K562 (cell line): ENCODE measurements around the gene PPP1R13L. TPM values are rescaled to one million over a fixed set of nuclear protein-coding genes. Genes with fewer than 3 reads are reported as not detected.

Source experiments
- ATAC-seq: fragments of 200-7000 bp; cut with Tn5 transposase; 3 replicates; pipeline ENCODE4 v1.9.1; 2020; ENCODE audit warnings: moderate library complexity
- BruUV-seq: library from RNA; stranded (reverse); fragments of 400-500 nt; replicated peaks from 2 replicates; lab custom pipeline; 2021; lab: Mats Ljungman, UMichigan
- CTCF ChIA-PET: fragments of 300-600 bp; formaldehyde crosslinking; extraction: SDS; loops from one replicate; lab custom pipeline; 2021; ENCODE audit warnings: low intra/inter-chr PET ratio; lab: Yijun Ruan, JAX
- POLR2A ChIA-PET: fragments of 300-600, 350-650 bp; sonication (Branson Sonifier 250); formaldehyde crosslinking; extraction: SDS; loops from one replicate; lab custom pipeline; 2021; ENCODE audit warnings: antibody characterized with exemption, inconsistent platforms; lab: Yijun Ruan, JAX
- DNase-seq, 4 experiments: peaks; one replicate each; pipeline versions ENCODE4 v3.0.0 to v3.0.0-alpha.2; 2011 to 2018; ENCODE audit warnings: low spot score in 3 of 4, mixed read lengths in 3 of 4; ENCODE audit errors: extremely low read depth in 1 of 4
- FAIRE-seq: peaks from 2 replicates; lab custom pipeline; 2011; peaks lifted over from hg19 to GRCh38; lab: Jason Lieb, UNC
- H2AFZ ChIP-seq: 2 replicates; pipeline ENCODE4 v1.6.0; 2011; ENCODE audit warnings: low read depth, low read length, control low read depth, inconsistent platforms
- H3K27ac ChIP-seq: fragments of 200-600 bp; 3 replicates; pipeline ENCODE4 v1.8.0; 2011; ENCODE audit warnings: low read depth, mild to moderate bottlenecking, control low read depth, inconsistent platforms, low read length, moderate library complexity, mixed read lengths; ENCODE audit errors: extremely low read depth
- H3K27me3 ChIP-seq, 2 experiments: fragments of 300-600 bp in 1 of 2; 2 replicates in 1 of 2; 3 replicates in 1 of 2; pipeline versions ENCODE4 v1.6.0 to v1.8.0; 2011; ENCODE audit warnings: inconsistent platforms in 2 of 2, low read length in 2 of 2, mild to moderate bottlenecking in 1 of 2, mixed read lengths in 1 of 2, moderate library complexity in 1 of 2; ENCODE audit not compliant: control insufficient read depth in 2 of 2, insufficient read depth in 2 of 2
- H3K36me3 ChIP-seq: fragments of 300-600 bp; 3 replicates; pipeline ENCODE4 v1.8.0; 2011; ENCODE audit warnings: mild to moderate bottlenecking, low read length, inconsistent platforms; ENCODE audit not compliant: control insufficient read depth, insufficient read depth
- H3K4me1 ChIP-seq, 2 experiments: fragments of 200-600 bp in 1 of 2; replicated peaks in 1 of 2; 2 replicates in 1 of 2; 3 replicates in 1 of 2; pipeline versions ENCODE4 v1.5.1 to v1.8.0; 2011; ENCODE audit warnings: inconsistent platforms in 2 of 2, low read length in 2 of 2, mild to moderate bottlenecking in 1 of 2, mixed read lengths in 1 of 2, moderate library complexity in 1 of 2; ENCODE audit not compliant: control insufficient read depth in 2 of 2, insufficient read depth in 2 of 2
- H3K4me2 ChIP-seq: 2 replicates; pipeline ENCODE4 v1.6.1; 2011; ENCODE audit warnings: low read length, control low read depth, inconsistent platforms, mixed read lengths; ENCODE audit not compliant: insufficient read depth
- H3K4me3 ChIP-seq: fragments of 200-600 bp; sonication (generic), shearing (Covaris generic); 2 replicates; pipeline ENCODE4 v1.5.1; 2016; ENCODE audit warnings: control low read depth, inconsistent platforms
- H3K79me2 ChIP-seq: fragments of 200-600 bp; 3 replicates; pipeline ENCODE4 v1.8.0; 2011; ENCODE audit warnings: low read length, inconsistent platforms; ENCODE audit not compliant: control insufficient read depth, insufficient read depth
- H3K9ac ChIP-seq, 2 experiments: 2 replicates each; pipeline versions ENCODE4 v1.6.0 to v1.6.1; 2011; ENCODE audit warnings: low read depth in 2 of 2, low read length in 2 of 2, control low read depth in 1 of 2, inconsistent platforms in 1 of 2, mild to moderate bottlenecking in 1 of 2, mixed read lengths in 1 of 2; ENCODE audit not compliant: insufficient read depth in 1 of 2
- H3K9me1 ChIP-seq: one replicate; pipeline ENCODE4 v1.6.0; 2011; ENCODE audit warnings: inconsistent platforms, mild to moderate bottlenecking, low read length, moderate library complexity; ENCODE audit not compliant: control insufficient read depth, insufficient read depth
- H3K9me3 ChIP-seq: replicated peaks from 2 replicates; pipeline ENCODE4 v1.5.1; 2011; ENCODE audit warnings: low read depth, low read length, inconsistent platforms; ENCODE audit not compliant: control insufficient read depth, insufficient read depth
- H4K20me1 ChIP-seq: replicated peaks from 2 replicates; pipeline ENCODE4 v1.6.1; 2011; ENCODE audit warnings: low read length, inconsistent platforms, mixed read lengths; ENCODE audit not compliant: control insufficient read depth, insufficient read depth
- BACH1 ChIP-seq: fragments of 200-800 bp; sonication (Bioruptor generic); IDR thresholded peaks from 2 replicates; pipeline ENCODE4 v1.6.1; 2016; ENCODE audit warnings: missing genetic modification characterization, missing compliant biosample characterization
- CBX5 ChIP-seq: IDR thresholded peaks from 2 replicates; pipeline ENCODE4 v1.6.1; 2014; ENCODE audit warnings: low read depth, borderline replicate concordance
- HDAC1 ChIP-seq, 2 experiments: fragments of 450-650 bp; IDR thresholded peaks; 2 replicates each; pipeline ENCODE4 v1.6.1; 2016 to 2017; ENCODE audit warnings: inconsistent platforms in 1 of 2, mild to moderate bottlenecking in 1 of 2, moderate library complexity in 1 of 2
- RBFOX2 ChIP-seq: fragments of 200-400 bp; formaldehyde crosslinking; IDR thresholded peaks from 2 replicates; pipeline ENCODE4 v1.6.1; 2017; ENCODE audit warnings: low read depth, mild to moderate bottlenecking, low read length, moderate library complexity
- SAFB ChIP-seq: fragments of 200-400 bp; formaldehyde crosslinking; IDR thresholded peaks from 2 replicates; pipeline ENCODE4 v1.6.1; 2017; ENCODE audit warnings: low read depth, low read length, borderline replicate concordance
- SP2 ChIP-seq: IDR thresholded peaks from 2 replicates; pipeline ENCODE4 v1.6.1; 2011; ENCODE audit warnings: mild to moderate bottlenecking, low read depth, low read length, moderate library complexity; ENCODE audit not compliant: poor library complexity, severe bottlenecking; ENCODE audit errors: extremely low read depth
- SREBF2 ChIP-seq: sonication (generic); formaldehyde crosslinking; IDR thresholded peaks from 2 replicates; pipeline ENCODE4 v1.4.0; 2020; ENCODE audit warnings: mild to moderate bottlenecking, missing genetic modification reagents
- WGBS: fragments of 100-300 bp; shearing (Covaris generic); methylation state at CpG from one replicate; pipeline ENCODE4 v1.1.6; 2016; ENCODE audit warnings: low coverage, mixed read lengths; ENCODE audit not compliant: insufficient coverage; ENCODE audit errors: missing lambda C conversion rate; 5-methylcytosine and 5-hydroxymethylcytosine counted together
- in situ Hi-C: fragments of 300-500 bp; cut with MboI; formaldehyde crosslinking; loops from 4 replicates; pipeline ENCODE4 v1.15.0; 2018; ENCODE audit warnings: inconsistent platforms, mixed read lengths
- intact Hi-C: fragments of 100-400 bp; cut with micrococcal nuclease; formaldehyde crosslinking; loops from 2 replicates; pipeline ENCODE4 v1.14.2; 2022
- polyA plus RNA-seq, 8 experiments: library from polyadenylated mRNA; depleted of rRNA in 4 of 8; stranded (reverse) in 5 of 8; unstranded in 3 of 8; fragments of >200 nt; fragmentation: Nextera tagmentation in 2 of 8; fragmentation: Illumina TruSeq in 1 of 8; extraction: Ambion mirVana in 2 of 8; extraction: Trizol in 1 of 8; gene quantifications; 2 replicates each; pipeline versions ENCODE4 v1.2.1 to v1.2.3, GENCODE V29; 2011 to 2014; ENCODE audit warnings: inconsistent platforms in 1 of 8, missing spikeins in 1 of 8
- total RNA-seq, 7 experiments: library from RNA; depleted of rRNA in 6 of 7; stranded (reverse); fragments of >200 nt in 6 of 7; fragmentation: Illumina TruSeq in 2 of 7; extraction: Trizol in 2 of 7; gene quantifications; 2 replicates each; pipeline versions ENCODE4 v1.2.1 to v1.2.3, GENCODE V29; 2011 to 2021; ENCODE audit warnings: low replicate concordance in 1 of 7
- TF ChIP-seq, protein P1 (sequence below): fragments of 450-650 bp; formaldehyde crosslinking; IDR thresholded peaks from 2 replicates; pipeline ENCODE4 v1.4.0; 2020; ENCODE audit warnings: mild to moderate bottlenecking
- TF ChIP-seq, protein P2 (sequence below): sonication (generic); formaldehyde crosslinking; IDR thresholded peaks from 2 replicates; pipeline ENCODE4 v1.8.1; 2023; ENCODE audit warnings: mild to moderate bottlenecking, missing genetic modification reagents

The PPP1R13L gene
- total and polyA plus RNA-seq, 9 of the 15 experiments (the other 6 are each of a cell fraction or from before 2014, with no cell fraction given): 0.32 to 6.7 (median 2.0) TPM

GRCh38 chr19:45361608-45362007, 43.3 kb downstream of the PPP1R13L start:
- Histone ChIP-seq H3K27me3 (no peaks in the 10 kb centered on the region), H3K79me2 (no peaks in the 10 kb centered on the region), H3K9ac (no peak overlapping the region), H3K4me3 (no peak overlapping the region), H3K9me1 (no peaks in the 10 kb centered on the region), H2AFZ (no peak overlapping the region), H3K27ac (no peak overlapping the region), H4K20me1 (0 out of 2 replicates have a peak, but pooled peaks cover 3% of the 10 kb centered on the region), H3K4me2 (no peak overlapping the region), H3K4me1 (peaks cover 0 to 37% of the 10 kb centered on the region in 2 experiments; a peak in 2 of 5 replicates), H3K9me3 (no peaks in the 10 kb centered on the region), H3K36me3 (peaks cover 75% of the 10 kb centered on the region; the same call in 2 of the 3 replicates)
- no peak for ATAC-seq
- no peak for FAIRE-seq
- TF ChIP-seq HDAC1 (IDR thresholded peaks at IDR 0.05) (no peak), CBX5 (no peak), SREBF2 (CRISPR knock-in tag) (no peak)
- no TSS peak for BruUV-seq
- in situ Hi-C loops (no loop called here), intact Hi-C loops (no loop called here)
- DNase-seq: no peak
- WGBS: 91% methylated on average over 14 of the region's 14 CpGs
- CTCF ChIA-PET: no interaction called here
- POLR2A ChIA-PET: interaction anchor here (0.5 kb wide), 1 partner anchor 42 kb away, joined by 3 read pairs; no protein-coding TSS in a partner anchor

- no peak overlapping the region for H3K9ac ChIP-seq
- in situ Hi-C loops: no loop called here
- no peak for FAIRE-seq
- H3K4me1 ChIP-seq: peaks cover 0 to 34% of the 10 kb centered on the region in 2 experiments; a peak in 2 of 5 replicates
- no peaks in the 10 kb centered on the region for H3K9me1 ChIP-seq
- 87% methylated on average over 12 of the region's 12 CpGs for WGBS
- no peaks in the 10 kb centered on the region for H3K9me3 ChIP-seq
- no peak overlapping the region for H3K4me2 ChIP-seq
- no peak overlapping the region for H3K27ac ChIP-seq
- intact Hi-C loops: no loop called here
- no peak overlapping the region for H2AFZ ChIP-seq
- no peaks in the 10 kb centered on the region for H3K79me2 ChIP-seq
- H3K27me3 ChIP-seq: no peaks in the 10 kb centered on the region
- no peak for ATAC-seq
- ChIA-PET CTCF (no interaction called here), POLR2A (interaction anchor here (0.6 to 0.7 kb wide), 2 partner anchors 118 to 372 kb away, joined by 3 to 4 read pairs; no protein-coding TSS in a partner anchor)
- BruUV-seq: no TSS peak
- H3K36me3 ChIP-seq: peaks cover 80% of the 10 kb centered on the region; the same call in 2 of the 3 replicates
- DNase-seq: no peak
- no peak overlapping the region for H3K4me3 ChIP-seq
- H4K20me1 ChIP-seq: peaks cover 3% of the 10 kb centered on the region; the same call in 1 of the 2 replicates
- TF ChIP-seq SP2 (no peak), SAFB (no peak), RBFOX2 (peak; percentile 30; the same call in 1 of the 2 replicates), BACH1 (no peak)
- TF ChIP-seq, protein P1, sequence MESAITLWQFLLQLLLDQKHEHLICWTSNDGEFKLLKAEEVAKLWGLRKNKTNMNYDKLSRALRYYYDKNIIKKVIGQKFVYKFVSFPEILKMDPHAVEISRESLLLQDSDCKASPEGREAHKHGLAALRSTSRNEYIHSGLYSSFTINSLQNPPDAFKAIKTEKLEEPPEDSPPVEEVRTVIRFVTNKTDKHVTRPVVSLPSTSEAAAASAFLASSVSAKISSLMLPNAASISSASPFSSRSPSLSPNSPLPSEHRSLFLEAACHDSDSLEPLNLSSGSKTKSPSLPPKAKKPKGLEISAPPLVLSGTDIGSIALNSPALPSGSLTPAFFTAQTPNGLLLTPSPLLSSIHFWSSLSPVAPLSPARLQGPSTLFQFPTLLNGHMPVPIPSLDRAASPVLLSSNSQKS (CRISPR knock-in tag): no peak
- TF ChIP-seq, protein P2, sequence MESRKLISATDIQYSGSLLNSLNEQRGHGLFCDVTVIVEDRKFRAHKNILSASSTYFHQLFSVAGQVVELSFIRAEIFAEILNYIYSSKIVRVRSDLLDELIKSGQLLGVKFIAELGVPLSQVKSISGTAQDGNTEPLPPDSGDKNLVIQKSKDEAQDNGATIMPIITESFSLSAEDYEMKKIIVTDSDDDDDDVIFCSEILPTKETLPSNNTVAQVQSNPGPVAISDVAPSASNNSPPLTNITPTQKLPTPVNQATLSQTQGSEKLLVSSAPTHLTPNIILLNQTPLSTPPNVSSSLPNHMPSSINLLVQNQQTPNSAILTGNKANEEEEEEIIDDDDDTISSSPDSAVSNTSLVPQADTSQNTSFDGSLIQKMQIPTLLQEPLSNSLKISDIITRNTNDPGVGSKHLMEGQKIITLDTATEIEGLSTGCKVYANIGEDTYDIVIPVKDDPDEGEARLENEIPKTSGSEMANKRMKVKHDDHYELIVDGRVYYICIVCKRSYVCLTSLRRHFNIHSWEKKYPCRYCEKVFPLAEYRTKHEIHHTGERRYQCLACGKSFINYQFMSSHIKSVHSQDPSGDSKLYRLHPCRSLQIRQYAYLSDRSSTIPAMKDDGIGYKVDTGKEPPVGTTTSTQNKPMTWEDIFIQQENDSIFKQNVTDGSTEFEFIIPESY (CRISPR knock-in tag): no peak
Measured at GRCh38 chr19:45358213-45358792, 46.6 kb downstream of the PPP1R13L start.
